GM10266 (cell line): Measurements from ENCODE around the gene CHST11.

Source experiments
- DNase-seq: peaks from one replicate; pipeline ENCODE4 v3.0.0; 2012; ENCODE audit errors: extremely low spot score
- CTCF ChIP-seq: IDR thresholded peaks from 2 replicates; pipeline ENCODE4 v1.5.1; 2012; ENCODE audit warnings: mild to moderate bottlenecking, low read depth; ENCODE audit not compliant: control insufficient read depth, insufficient read depth; ENCODE audit errors: missing control alignments

The CHST11 gene

GRCh38 chr12:104638851-104639240 is 182.1 kb downstream of the CHST11 start:
- no peak for DNase-seq
- TF ChIP-seq CTCF = no peak

DNA sequence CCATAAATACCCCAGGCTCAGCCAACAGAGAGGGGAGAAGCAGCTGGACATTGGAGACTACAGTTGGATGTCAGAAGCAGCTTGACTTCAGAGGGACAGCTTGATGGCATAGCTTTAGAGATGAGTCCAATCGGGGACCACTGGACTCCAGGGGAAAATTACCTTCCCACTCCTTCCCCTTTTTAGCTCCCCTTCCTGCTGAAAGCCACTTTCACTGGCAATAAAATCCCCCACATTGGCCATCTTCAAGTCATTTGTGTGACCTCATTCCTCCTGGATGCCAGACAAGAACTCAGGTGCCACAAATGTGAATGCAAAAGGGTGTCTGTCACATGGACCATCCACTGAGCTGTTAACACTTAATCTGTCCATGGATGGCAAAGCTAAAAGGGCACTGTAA is 184.2 kb downstream of the CHST11 start:
- no peak for TF ChIP-seq CTCF
- no peak for DNase-seq

DNA sequence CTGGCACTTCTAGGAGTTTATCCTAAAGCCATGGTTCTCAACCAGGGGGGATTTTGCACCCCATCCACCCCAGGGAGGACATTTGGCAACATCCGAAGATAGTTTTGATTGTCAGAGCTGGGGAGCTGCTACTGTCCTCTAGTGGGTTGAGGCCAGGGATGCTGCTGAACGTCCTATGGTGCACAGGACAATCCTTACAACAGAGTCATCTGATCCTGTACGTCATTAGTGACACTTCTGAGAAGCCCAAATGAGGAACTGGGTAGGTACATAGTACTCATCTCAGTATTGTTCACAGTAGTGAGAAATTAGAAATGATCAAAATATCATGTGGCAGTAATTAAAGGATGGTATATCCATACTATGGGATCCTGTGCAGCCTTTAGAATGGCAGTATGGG is 185.1 kb downstream of the CHST11 start:
- DNase-seq = peak; percentile 76
- TF ChIP-seq CTCF = peak; percentile 41

- DNase-seq = peak; percentile 42
- no peak for TF ChIP-seq CTCF
These were observed 186.5 kb downstream of the CHST11 start for GRCh38 chr12:104643093-104643818.

DNA sequence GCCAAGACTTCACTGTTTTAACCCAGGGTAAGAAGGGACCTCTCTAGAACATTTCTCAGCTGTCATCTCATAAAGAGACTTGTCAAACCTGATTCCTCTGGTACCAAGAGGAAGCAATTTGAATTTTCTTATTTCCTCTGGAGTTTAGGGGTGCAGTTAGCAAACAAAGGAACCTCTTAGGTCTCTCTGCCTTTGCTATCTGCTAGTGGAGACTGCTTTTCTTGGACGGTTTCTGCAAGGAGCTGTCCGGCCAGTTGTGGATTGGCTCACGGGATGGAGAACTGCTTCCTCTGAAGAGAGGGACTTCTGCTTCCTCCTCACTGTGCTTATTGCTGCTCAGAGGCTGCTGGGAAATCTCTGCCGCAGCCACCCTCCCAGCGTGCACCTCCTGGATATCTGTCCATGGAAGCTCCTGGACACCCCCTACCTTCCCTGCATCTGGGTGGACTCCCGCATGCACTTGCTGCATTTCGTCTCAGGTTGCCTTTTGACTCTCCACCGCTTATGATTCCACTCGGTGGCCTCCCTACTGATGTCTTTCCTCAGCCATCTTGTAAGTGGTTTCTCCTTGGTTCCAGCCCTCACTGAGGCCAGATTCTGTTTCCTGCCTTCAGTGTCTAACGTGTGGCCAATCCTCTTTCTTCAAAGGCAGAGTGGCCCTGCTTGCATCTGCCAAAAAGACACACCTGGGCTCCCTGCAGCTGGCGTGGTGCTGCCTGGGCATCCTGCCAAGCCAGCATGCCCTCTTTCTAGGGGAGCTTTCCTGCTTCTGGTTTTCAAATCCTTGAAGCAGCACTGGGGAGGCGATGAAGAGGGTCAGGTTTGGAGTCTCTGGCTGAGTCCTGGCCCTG is 187.3 kb downstream of the CHST11 start:
- DNase-seq = peak; percentile 30
- no peak for TF ChIP-seq CTCF

- no peak for DNase-seq
- no peak for TF ChIP-seq CTCF
These were observed 192.0 kb downstream of the CHST11 start for GRCh38 chr12:104648756-104649155.
